HUES64 (cell line): ENCODE data around the gene SFMBT1.

ENCODE experiments used
- H3K27ac ChIP-seq: 2 replicates; pipeline ENCODE4 v1.7.0; 2013; ENCODE audit warnings: low read depth, low read length, inconsistent platforms
- H3K27me3 ChIP-seq: 2 replicates; pipeline ENCODE4 v1.6.1; 2013; ENCODE audit warnings: mild to moderate bottlenecking, low read length; ENCODE audit not compliant: insufficient read depth
- H3K36me3 ChIP-seq: 2 replicates; pipeline ENCODE4 v1.6.1; 2013; ENCODE audit warnings: mild to moderate bottlenecking, low read length; ENCODE audit not compliant: insufficient read depth
- H3K4me1 ChIP-seq: 2 replicates; pipeline ENCODE4 v1.6.1; 2013; ENCODE audit warnings: mild to moderate bottlenecking, low read length, moderate library complexity; ENCODE audit not compliant: insufficient read depth
- H3K4me3 ChIP-seq: 2 replicates; pipeline ENCODE4 v1.5.1; 2013; ENCODE audit warnings: mild to moderate bottlenecking, low read length, moderate library complexity
- H3K9ac ChIP-seq: 2 replicates; pipeline ENCODE4 v1.6.1; 2013; ENCODE audit warnings: mild to moderate bottlenecking, low read depth, low read length
- H3K9me3 ChIP-seq: 2 replicates; pipeline ENCODE4 v1.6.1; 2013; ENCODE audit warnings: low read depth, low read length; ENCODE audit not compliant: insufficient read depth
- WGBS: fragments of 150-250, 120-280 bp; methylation state at CpG from one replicate; pipeline ENCODE4 v1.1.7; 2013; ENCODE audit warnings: missing lambda C conversion rate; 5-methylcytosine and 5-hydroxymethylcytosine counted together

The SFMBT1 gene

DNA sequence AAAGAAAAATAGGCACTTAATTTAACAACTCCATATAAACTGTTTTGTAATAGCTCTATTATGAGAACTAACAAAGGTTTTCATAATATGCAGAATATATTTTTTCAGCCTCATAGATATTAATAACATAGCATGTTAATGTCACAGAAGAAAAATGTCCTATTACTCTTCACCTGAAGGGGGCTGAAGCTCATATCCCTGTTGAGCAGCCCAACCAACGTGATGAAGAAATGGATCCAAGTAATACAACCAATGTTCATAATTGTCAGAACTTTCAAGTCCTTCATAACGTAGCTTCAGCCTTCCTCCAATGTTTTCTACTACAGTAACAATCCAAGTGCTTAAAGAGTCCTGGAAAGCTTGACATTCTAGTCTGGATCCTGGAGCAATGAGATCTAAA is 114.0 kb downstream of the SFMBT1 start:
- 92% methylated on average over 2 of the region's 2 CpGs for WGBS
- peaks cover 5% of the 10 kb centered on the region; the same call in 1 of the 2 replicates for H3K36me3 ChIP-seq
- no peaks in the 10 kb centered on the region for H3K9me3 ChIP-seq
- H3K9ac ChIP-seq = no peak overlapping the region
- no peaks in the 10 kb centered on the region for H3K4me1 ChIP-seq
- H3K4me3 ChIP-seq = no peak overlapping the region
- H3K27me3 ChIP-seq = no peaks in the 10 kb centered on the region
- H3K27ac ChIP-seq = no peak overlapping the region

DNA sequence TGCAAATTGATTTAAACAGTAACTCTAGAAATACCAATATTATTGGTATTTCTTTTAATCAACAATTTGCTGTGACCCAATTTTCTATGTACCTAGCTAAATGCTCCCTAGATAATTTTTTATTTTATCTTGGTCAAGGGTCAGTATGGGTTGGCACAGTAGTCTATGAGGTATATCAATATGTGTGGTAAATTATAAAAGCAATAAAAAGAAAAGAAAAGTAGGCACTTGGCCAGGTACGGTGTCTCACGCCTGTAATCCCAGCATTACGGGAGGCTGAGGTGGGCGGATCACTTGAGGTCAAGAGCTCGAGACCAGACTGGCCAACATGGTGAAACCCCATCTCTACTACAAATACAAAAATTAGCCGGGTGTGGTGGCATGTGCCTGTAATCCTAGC is 114.5 kb downstream of the SFMBT1 start:
- Histone ChIP-seq H3K4me3 (no peak overlapping the region), H3K9me3 (no peaks in the 10 kb centered on the region), H3K9ac (no peak overlapping the region), H3K27ac (no peak overlapping the region), H3K27me3 (no peaks in the 10 kb centered on the region), H3K4me1 (no peaks in the 10 kb centered on the region), H3K36me3 (peaks cover 5% of the 10 kb centered on the region; the same call in 1 of the 2 replicates)
- WGBS = 90% methylated on average over 6 of the region's 6 CpGs

DNA sequence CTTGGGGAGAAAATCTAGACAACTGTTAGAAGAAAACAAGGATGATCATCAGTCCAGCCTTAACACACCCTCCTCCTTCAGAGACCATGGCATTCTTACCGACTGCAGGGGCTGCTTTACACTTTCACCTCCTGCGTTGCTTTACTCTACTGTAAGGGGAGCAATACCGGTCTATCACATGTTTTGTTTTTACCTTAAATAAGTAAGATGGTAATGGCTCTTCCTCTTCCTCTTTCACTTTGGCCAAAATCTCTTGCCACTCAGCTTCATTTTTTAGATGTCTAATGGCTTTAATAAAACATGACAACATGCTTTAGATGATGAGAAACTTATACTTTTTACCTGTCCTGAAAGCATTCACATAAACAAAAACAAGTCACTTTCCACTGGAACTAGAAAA is 115.1 kb downstream of the SFMBT1 start:
- Histone ChIP-seq H3K36me3 (peaks cover 5% of the 10 kb centered on the region; the same call in 1 of the 2 replicates), H3K9ac (no peak overlapping the region), H3K9me3 (no peaks in the 10 kb centered on the region), H3K4me1 (no peaks in the 10 kb centered on the region), H3K4me3 (no peak overlapping the region), H3K27me3 (no peaks in the 10 kb centered on the region), H3K27ac (no peak overlapping the region)
- WGBS = 100% methylated on average over 2 of the region's 3 CpGs

DNA sequence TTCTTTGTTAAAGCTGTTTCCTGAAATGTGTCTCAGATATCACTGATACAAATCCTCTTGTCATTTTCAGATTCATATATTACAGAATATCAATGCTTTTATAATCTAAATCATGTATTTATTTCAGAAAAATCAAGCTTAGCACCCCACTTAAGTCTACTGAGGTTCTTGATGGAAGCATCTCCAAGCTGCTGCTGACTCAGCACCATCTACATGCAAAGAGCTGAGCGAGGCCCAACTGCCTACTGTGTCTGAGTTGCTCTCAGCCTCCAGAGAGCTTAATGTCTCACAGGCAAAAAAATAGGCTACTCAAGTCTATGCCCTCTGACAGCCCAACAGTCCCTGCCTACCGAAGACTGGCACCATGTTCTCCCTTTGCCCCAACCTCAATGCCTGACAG is 119.3 kb downstream of the SFMBT1 start:
- no peaks in the 10 kb centered on the region for H3K9me3 ChIP-seq
- no peaks in the 10 kb centered on the region for H3K27me3 ChIP-seq
- no peak overlapping the region for H3K27ac ChIP-seq
- peaks cover 5% of the 10 kb centered on the region; the same call in 1 of the 2 replicates for H3K36me3 ChIP-seq
- no peak overlapping the region for H3K4me3 ChIP-seq
- WGBS = 87% methylated on average over 2 of the region's 2 CpGs
- H3K4me1 ChIP-seq = no peaks in the 10 kb centered on the region
- no peak overlapping the region for H3K9ac ChIP-seq

GRCh38 chr3:52925405-52926313 is 120.2 kb downstream of the SFMBT1 start:
- no peak overlapping the region for H3K9ac ChIP-seq
- H3K27ac ChIP-seq = no peak overlapping the region
- no peaks in the 10 kb centered on the region for H3K4me1 ChIP-seq
- no peaks in the 10 kb centered on the region for H3K27me3 ChIP-seq
- H3K36me3 ChIP-seq = peaks cover 8% of the 10 kb centered on the region; the same call in 1 of the 2 replicates
- H3K4me3 ChIP-seq = no peak overlapping the region
- H3K9me3 ChIP-seq = no peaks in the 10 kb centered on the region
- 87% methylated on average over 4 of the region's 6 CpGs for WGBS

GRCh38 chr3:52923963-52924362 is 121.9 kb downstream of the SFMBT1 start:
- Histone ChIP-seq H3K9ac (no peak overlapping the region), H3K36me3 (peaks cover 11% of the 10 kb centered on the region; the same call in 1 of the 2 replicates), H3K4me3 (no peak overlapping the region), H3K27me3 (no peaks in the 10 kb centered on the region), H3K9me3 (no peaks in the 10 kb centered on the region), H3K4me1 (no peaks in the 10 kb centered on the region), H3K27ac (no peak overlapping the region)
- WGBS = 89% methylated on average over 1 of the region's 2 CpGs

GRCh38 chr3:52920841-52921240 is 125.0 kb downstream of the SFMBT1 start:
- H3K4me1 ChIP-seq = no peaks in the 10 kb centered on the region
- no peak overlapping the region for H3K27ac ChIP-seq
- no peaks in the 10 kb centered on the region for H3K9me3 ChIP-seq
- H3K9ac ChIP-seq = no peak overlapping the region
- no peak overlapping the region for H3K4me3 ChIP-seq
- peaks cover 20% of the 10 kb centered on the region for H3K36me3 ChIP-seq
- WGBS = 97% methylated on average over 2 of the region's 2 CpGs
- no peaks in the 10 kb centered on the region for H3K27me3 ChIP-seq

DNA sequence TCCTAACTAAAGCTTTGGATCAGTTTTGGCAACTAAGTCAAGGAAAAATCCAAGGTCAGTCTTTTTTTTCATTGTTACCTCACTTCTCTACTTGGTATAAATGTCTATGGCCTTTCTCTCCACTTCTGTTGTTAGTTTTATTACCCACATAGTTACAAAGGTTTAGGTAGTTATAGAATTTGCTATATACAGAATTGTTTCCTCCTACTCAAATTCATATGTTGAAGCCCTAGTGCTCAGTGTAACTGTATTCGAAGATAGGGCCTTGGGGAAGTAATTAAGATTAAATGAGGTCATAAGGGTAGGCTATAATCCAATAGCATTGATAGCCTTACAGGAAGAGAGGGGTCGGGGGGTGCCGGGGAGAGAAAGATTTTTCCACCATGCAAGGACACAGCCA is 128.8 kb downstream of the SFMBT1 start:
- 93% methylated on average over 3 of the region's 3 CpGs for WGBS
- Histone ChIP-seq H3K4me3 (no peak overlapping the region), H3K27ac (no peak overlapping the region), H3K4me1 (no peaks in the 10 kb centered on the region), H3K9me3 (no peaks in the 10 kb centered on the region), H3K36me3 (peaks cover 23% of the 10 kb centered on the region), H3K27me3 (no peaks in the 10 kb centered on the region), H3K9ac (no peak overlapping the region)

DNA sequence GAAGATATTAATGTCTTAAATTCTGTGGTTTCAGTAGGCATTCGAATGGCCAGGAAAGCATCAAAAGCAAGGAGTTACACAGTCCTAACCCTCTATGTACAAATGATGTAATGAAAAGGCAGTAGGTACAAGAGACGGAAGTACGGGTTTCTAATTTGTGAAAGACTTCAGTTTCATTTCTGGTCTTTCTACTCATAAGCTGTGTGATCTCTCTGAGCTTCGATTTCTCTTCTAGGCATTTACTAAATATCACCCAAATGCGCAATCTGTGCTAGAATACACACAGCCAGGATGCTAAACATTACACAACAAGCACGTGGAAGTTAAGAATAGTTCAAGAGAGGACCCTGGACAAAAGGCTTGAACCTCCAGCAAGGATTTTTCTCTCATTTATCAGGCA is 130.6 kb downstream of the SFMBT1 start:
- H3K9me3 ChIP-seq = no peaks in the 10 kb centered on the region
- peaks cover 27% of the 10 kb centered on the region for H3K36me3 ChIP-seq
- H3K4me1 ChIP-seq = no peaks in the 10 kb centered on the region
- WGBS = 95% methylated on average over 6 of the region's 6 CpGs
- H3K27ac ChIP-seq = no peak overlapping the region
- no peak overlapping the region for H3K9ac ChIP-seq
- no peaks in the 10 kb centered on the region for H3K27me3 ChIP-seq
- H3K4me3 ChIP-seq = no peak overlapping the region

- Histone ChIP-seq H3K27me3 (no peaks in the 10 kb centered on the region), H3K4me1 (no peaks in the 10 kb centered on the region), H3K9me3 (no peaks in the 10 kb centered on the region), H3K36me3 (peaks cover 18% of the 10 kb centered on the region), H3K9ac (no peak overlapping the region), H3K27ac (no peak overlapping the region), H3K4me3 (no peak overlapping the region)
- WGBS = 91% methylated on average over 6 of the region's 9 CpGs
These were observed 132.8 kb downstream of the SFMBT1 start for GRCh38 chr3:52912885-52913731.

DNA sequence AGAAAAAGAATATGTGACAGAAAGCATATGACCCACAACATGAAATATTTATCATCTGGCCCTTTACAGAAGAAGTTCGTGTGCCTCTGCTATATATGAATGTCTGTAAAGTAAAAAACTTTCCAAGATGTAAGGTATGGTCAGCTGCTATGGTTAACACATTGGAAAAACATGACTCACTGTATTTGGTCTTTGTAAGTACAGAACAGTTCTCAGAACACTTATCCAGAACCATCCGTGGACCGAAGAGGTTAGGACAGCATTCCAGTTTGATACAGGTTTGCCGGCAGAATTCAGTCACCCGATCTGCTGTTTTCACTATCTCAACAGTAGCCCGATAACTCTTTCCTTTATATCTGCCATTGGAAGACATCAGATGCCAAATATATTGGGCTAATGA is 135.1 kb downstream of the SFMBT1 start:
- Histone ChIP-seq H3K27ac (no peak overlapping the region), H3K36me3 (peaks cover 21% of the 10 kb centered on the region), H3K4me1 (no peaks in the 10 kb centered on the region), H3K9me3 (no peaks in the 10 kb centered on the region), H3K9ac (no peak overlapping the region), H3K4me3 (no peak overlapping the region), H3K27me3 (no peaks in the 10 kb centered on the region)
- WGBS = 95% methylated on average over 6 of the region's 6 CpGs
